ENCODE measurements around the gene KCNK3. TPM values are rescaled to one million over a fixed set of nuclear protein-coding genes. Genes with fewer than 3 reads are reported as not detected.
A peak's percentile ranks its signal among the peaks of the same experiment; 100 is the strongest.
"Not testable (repeated sequence)": the region's sequence is repeated elsewhere in the genome, so short reads cannot be mapped to it uniquely, and the experiment has no call there.

KCNK3 gene
- polyA plus RNA-seq, 1 of the 3 experiments (the other 2 are of a cell fraction): 0.16 TPM

DNA sequence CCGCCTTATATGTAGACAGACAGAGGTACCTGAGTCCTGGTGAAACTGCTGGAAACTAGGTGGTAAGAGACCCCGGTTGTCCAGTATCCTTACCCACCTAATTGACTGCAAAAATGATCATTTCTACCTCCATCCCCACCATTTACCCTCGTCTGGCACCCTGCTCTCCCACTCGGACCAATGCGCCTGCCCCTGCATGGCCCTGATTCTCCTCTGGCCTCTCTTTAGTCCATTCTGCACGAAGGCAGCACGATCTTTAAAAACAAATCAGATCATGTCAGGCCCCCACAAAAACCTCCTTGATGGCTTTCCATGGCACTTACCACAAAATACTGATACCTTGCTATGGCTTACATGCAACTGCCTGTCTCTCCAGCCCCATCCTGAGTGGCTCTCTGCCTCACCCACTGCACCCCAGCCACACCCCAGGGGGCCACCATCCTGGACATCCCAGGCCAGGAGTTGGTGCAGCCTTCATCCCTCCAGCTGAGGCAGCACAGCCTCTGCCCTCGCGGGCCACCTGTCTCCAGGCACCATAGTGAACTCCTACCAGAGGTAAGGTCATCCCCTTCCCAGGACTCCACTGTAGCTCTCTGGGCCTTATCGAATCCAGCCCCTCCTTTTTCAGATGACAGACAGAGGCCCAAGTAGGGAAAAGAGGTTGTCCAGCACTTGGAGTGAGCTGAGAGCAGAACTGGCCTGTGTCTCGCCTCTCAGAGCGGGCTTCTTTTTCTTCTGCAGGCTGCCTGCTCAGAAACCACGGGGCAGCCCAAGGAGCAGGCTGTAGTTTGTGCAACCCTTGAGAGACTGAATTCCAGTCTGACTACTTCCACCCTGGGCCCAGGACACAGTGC is 39.1 kb upstream of the KCNK3 start:
- H3K36me3 ChIP-seq (replicated peaks in 1 of 2; ENCODE audit: control insufficient read depth in 1 of 2, insufficient read depth in 2 of 2, low read length in 1 of 2): no peaks in the 10 kb centered on the region
- peak overlapping the region in 1 of 2 experiments; percentile 82; a peak in 2 of 4 replicates for H3K27ac ChIP-seq (ENCODE audit: low read depth in 2 of 2, low read length in 1 of 2)
- no peak overlapping the region for H3K4me2 ChIP-seq
- no peaks in the 10 kb centered on the region for H3F3A ChIP-seq (replicated peaks; ENCODE audit: insufficient read depth)
- TF ChIP-seq, protein P1, sequence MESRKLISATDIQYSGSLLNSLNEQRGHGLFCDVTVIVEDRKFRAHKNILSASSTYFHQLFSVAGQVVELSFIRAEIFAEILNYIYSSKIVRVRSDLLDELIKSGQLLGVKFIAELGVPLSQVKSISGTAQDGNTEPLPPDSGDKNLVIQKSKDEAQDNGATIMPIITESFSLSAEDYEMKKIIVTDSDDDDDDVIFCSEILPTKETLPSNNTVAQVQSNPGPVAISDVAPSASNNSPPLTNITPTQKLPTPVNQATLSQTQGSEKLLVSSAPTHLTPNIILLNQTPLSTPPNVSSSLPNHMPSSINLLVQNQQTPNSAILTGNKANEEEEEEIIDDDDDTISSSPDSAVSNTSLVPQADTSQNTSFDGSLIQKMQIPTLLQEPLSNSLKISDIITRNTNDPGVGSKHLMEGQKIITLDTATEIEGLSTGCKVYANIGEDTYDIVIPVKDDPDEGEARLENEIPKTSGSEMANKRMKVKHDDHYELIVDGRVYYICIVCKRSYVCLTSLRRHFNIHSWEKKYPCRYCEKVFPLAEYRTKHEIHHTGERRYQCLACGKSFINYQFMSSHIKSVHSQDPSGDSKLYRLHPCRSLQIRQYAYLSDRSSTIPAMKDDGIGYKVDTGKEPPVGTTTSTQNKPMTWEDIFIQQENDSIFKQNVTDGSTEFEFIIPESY (IDR thresholded peaks at IDR 0.05; ENCODE audit: borderline replicate concordance, low read depth): no peak
- TF ChIP-seq NFIC (IDR thresholded peaks at IDR 0.05; ENCODE audit: borderline replicate concordance): no peak
- no peak for TF ChIP-seq TCF12 (IDR thresholded peaks at IDR 0.05)
- no peak for TF ChIP-seq GABPA (IDR thresholded peaks at IDR 0.05; ENCODE audit: low read depth)
- no peak for TF ChIP-seq POLR2AphosphoS5 (IDR thresholded peaks at IDR 0.05; ENCODE audit: low read depth, low read length)
- no peak for TF ChIP-seq MXI1 (IDR thresholded peaks at IDR 0.05; ENCODE audit: low read depth, low read length)
- no peak for TF ChIP-seq TAF1 (IDR thresholded peaks at IDR 0.05; ENCODE audit: borderline replicate concordance, low read depth, low read length)
- H2AFZ ChIP-seq (ENCODE audit: low read depth): no peak overlapping the region
- no peaks in the 10 kb centered on the region for H3K9me3 ChIP-seq
- H3K4me1 ChIP-seq (ENCODE audit: control insufficient read depth in 1 of 2, insufficient read depth in 2 of 2, low read depth in 1 of 2, low read length in 1 of 2): peaks cover 0 to 28% of the 10 kb centered on the region in 2 experiments; a peak in 2 of 4 replicates
- no peak for DNase-seq
- H3K27me3 ChIP-seq (ENCODE audit: insufficient read depth): peaks cover 12% of the 10 kb centered on the region; the same call in 1 of the 2 replicates
- no peaks in the 10 kb centered on the region for H3K79me2 ChIP-seq (ENCODE audit: insufficient read depth)
- ChIA-PET CTCF (interaction anchor here (1.4 to 3.9 kb wide), 5 partner anchors 8 to 92 kb away, joined by 3 to 13 read pairs (median 5); partner anchors contain the start of gene CIB4), POLR2A (no interaction called here)
- no peaks in the 10 kb centered on the region for H3K9me2 ChIP-seq
- H4K20me1 ChIP-seq (ENCODE audit: insufficient read depth): no peaks in the 10 kb centered on the region
- 54% methylated on average over 11 of the region's 13 CpGs for WGBS (ENCODE audit: low lambda C conversion rate)
- no peak overlapping the region for H3K4me3 ChIP-seq (ENCODE audit: low read depth in 2 of 2, low read length in 1 of 2)
- H3K9ac ChIP-seq: no peak overlapping the region

DNA sequence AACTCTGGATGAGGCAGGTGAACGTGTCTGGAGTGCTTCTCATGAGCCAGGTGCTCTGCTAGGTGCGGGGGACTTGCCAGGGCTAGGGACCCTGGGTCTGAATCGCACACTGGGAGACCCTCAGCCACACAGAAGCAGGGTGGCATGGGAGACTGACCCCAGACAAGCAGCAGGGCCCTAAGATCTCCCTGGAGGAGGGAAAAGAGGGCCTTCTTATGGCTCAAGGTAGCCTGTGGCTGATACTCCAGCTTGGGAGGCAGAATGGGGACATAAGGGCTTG is 38.5 kb upstream of the KCNK3 start:
- no peaks in the 10 kb centered on the region for H3K9me2 ChIP-seq
- H3K27ac ChIP-seq (ENCODE audit: low read depth in 2 of 2, low read length in 1 of 2): no peak overlapping the region
- DNase-seq: no peak
- no peaks in the 10 kb centered on the region for H4K20me1 ChIP-seq (ENCODE audit: insufficient read depth)
- no peaks in the 10 kb centered on the region for H3K9me3 ChIP-seq
- no peak for TF ChIP-seq TCF12 (IDR thresholded peaks at IDR 0.05)
- no peak for TF ChIP-seq ELF1 (IDR thresholded peaks at IDR 0.05)
- no peak for TF ChIP-seq RXRA (IDR thresholded peaks at IDR 0.05; ENCODE audit: borderline replicate concordance, low read depth)
- TF ChIP-seq, protein P2, sequence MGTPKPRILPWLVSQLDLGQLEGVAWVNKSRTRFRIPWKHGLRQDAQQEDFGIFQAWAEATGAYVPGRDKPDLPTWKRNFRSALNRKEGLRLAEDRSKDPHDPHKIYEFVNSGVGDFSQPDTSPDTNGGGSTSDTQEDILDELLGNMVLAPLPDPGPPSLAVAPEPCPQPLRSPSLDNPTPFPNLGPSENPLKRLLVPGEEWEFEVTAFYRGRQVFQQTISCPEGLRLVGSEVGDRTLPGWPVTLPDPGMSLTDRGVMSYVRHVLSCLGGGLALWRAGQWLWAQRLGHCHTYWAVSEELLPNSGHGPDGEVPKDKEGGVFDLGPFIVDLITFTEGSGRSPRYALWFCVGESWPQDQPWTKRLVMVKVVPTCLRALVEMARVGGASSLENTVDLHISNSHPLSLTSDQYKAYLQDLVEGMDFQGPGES (IDR thresholded peaks at IDR 0.05; ENCODE audit: low read depth, low read length): no peak
- TF ChIP-seq SMC3 (IDR thresholded peaks at IDR 0.05; ENCODE audit: low read depth, low read length): no peak
- TF ChIP-seq, protein P3, sequence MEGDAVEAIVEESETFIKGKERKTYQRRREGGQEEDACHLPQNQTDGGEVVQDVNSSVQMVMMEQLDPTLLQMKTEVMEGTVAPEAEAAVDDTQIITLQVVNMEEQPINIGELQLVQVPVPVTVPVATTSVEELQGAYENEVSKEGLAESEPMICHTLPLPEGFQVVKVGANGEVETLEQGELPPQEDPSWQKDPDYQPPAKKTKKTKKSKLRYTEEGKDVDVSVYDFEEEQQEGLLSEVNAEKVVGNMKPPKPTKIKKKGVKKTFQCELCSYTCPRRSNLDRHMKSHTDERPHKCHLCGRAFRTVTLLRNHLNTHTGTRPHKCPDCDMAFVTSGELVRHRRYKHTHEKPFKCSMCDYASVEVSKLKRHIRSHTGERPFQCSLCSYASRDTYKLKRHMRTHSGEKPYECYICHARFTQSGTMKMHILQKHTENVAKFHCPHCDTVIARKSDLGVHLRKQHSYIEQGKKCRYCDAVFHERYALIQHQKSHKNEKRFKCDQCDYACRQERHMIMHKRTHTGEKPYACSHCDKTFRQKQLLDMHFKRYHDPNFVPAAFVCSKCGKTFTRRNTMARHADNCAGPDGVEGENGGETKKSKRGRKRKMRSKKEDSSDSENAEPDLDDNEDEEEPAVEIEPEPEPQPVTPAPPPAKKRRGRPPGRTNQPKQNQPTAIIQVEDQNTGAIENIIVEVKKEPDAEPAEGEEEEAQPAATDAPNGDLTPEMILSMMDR (IDR thresholded peaks at IDR 0.05): no peak
- TF ChIP-seq POLR2AphosphoS5 (IDR thresholded peaks at IDR 0.05; ENCODE audit: low read depth, low read length): no peak
- TF ChIP-seq, protein P4, sequence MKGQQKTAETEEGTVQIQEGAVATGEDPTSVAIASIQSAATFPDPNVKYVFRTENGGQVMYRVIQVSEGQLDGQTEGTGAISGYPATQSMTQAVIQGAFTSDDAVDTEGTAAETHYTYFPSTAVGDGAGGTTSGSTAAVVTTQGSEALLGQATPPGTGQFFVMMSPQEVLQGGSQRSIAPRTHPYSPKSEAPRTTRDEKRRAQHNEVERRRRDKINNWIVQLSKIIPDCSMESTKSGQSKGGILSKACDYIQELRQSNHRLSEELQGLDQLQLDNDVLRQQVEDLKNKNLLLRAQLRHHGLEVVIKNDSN (IDR thresholded peaks at IDR 0.05; ENCODE audit: borderline replicate concordance, low read depth): no peak
- TF ChIP-seq SIN3A (IDR thresholded peaks at IDR 0.05; ENCODE audit: borderline replicate concordance, low read depth, low read length): no peak
- TF ChIP-seq, protein P5, sequence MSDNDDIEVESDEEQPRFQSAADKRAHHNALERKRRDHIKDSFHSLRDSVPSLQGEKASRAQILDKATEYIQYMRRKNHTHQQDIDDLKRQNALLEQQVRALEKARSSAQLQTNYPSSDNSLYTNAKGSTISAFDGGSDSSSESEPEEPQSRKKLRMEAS (IDR thresholded peaks at IDR 0.05; ENCODE audit: low read depth): no peak
- H3K4me3 ChIP-seq (ENCODE audit: low read depth in 2 of 2, low read length in 1 of 2): no peak overlapping the region
- no peaks in the 10 kb centered on the region for H3K79me2 ChIP-seq (ENCODE audit: insufficient read depth)
- no peaks in the 10 kb centered on the region for H3K36me3 ChIP-seq (replicated peaks in 1 of 2; ENCODE audit: control insufficient read depth in 1 of 2, insufficient read depth in 2 of 2, low read length in 1 of 2)
- ChIA-PET POLR2A (no interaction called here), CTCF (interaction anchor here (1.4 to 1.8 kb wide), 3 partner anchors 8 to 49 kb away, joined by 3 to 5 read pairs (median 4); partner anchors contain the start of gene CIB4)
- no peak overlapping the region for H3K9ac ChIP-seq
- H2AFZ ChIP-seq (ENCODE audit: low read depth): no peak overlapping the region
- no peak overlapping the region for H3K4me2 ChIP-seq
- WGBS (ENCODE audit: low lambda C conversion rate): 31% methylated on average over 3 of the region's 3 CpGs
- H3K4me1 ChIP-seq (ENCODE audit: control insufficient read depth in 1 of 2, insufficient read depth in 2 of 2, low read depth in 1 of 2, low read length in 1 of 2): peaks cover 0 to 28% of the 10 kb centered on the region in 2 experiments; a peak in 2 of 4 replicates
- peaks cover 11% of the 10 kb centered on the region; the same call in 1 of the 2 replicates for H3K27me3 ChIP-seq (ENCODE audit: insufficient read depth)
- H3F3A ChIP-seq (replicated peaks; ENCODE audit: insufficient read depth): no peaks in the 10 kb centered on the region

DNA sequence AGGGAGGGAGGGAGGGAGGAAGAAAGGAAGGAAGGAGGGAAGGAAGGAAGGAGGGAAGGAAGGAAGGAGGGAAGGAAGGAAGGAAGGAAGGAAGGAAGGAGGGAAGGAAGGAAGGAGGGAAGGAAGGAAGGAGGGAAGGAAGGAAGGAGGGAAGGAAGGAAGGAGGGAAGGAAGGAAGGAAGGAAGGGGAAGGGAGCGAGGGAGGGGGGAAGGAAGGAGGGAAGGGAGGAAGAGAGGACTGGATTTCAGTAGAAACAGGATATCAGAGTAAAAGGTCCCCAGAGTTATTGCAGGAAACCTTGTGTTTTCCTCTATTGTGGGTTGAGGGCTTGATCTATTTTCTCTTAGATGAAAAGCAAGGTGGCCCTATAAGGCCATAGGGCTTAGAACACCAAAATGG is 37.4 kb upstream of the KCNK3 start:
- H3K36me3 ChIP-seq (replicated peaks in 1 of 2; ENCODE audit: control insufficient read depth in 1 of 2, insufficient read depth in 2 of 2, low read length in 1 of 2); H4K20me1 ChIP-seq (ENCODE audit: insufficient read depth); H3K79me2 ChIP-seq (ENCODE audit: insufficient read depth); H3K9me3 ChIP-seq; POLR2A ChIA-PET; H3K4me2 ChIP-seq; H3K9ac ChIP-seq; DNase-seq; H3K9me2 ChIP-seq; H3F3A ChIP-seq (replicated peaks; ENCODE audit: insufficient read depth); H3K4me3 ChIP-seq (ENCODE audit: low read depth in 2 of 2, low read length in 1 of 2); H3K27ac ChIP-seq (ENCODE audit: low read depth in 2 of 2, low read length in 1 of 2); H2AFZ ChIP-seq (ENCODE audit: low read depth): not testable (repeated sequence)
- CTCF ChIA-PET: interaction anchor here (1.3 to 1.4 kb wide), 2 partner anchors 21 to 50 kb away, joined by 4 read pairs; no protein-coding TSS in a partner anchor
- Histone ChIP-seq H3K27me3 (ENCODE audit: insufficient read depth) (peaks cover 11% of the 10 kb centered on the region; the same call in 1 of the 2 replicates), H3K4me1 (ENCODE audit: control insufficient read depth in 1 of 2, insufficient read depth in 2 of 2, low read depth in 1 of 2, low read length in 1 of 2) (peaks cover 0 to 20% of the 10 kb centered on the region in 2 experiments; a peak in 2 of 4 replicates)
- 53% methylated on average over 1 of the region's 1 CpG for WGBS (ENCODE audit: low lambda C conversion rate)

All from SK-N-SH (cell line).